ENCODE measurements around the gene PCBD2. TPM values are rescaled to one million over a fixed set of nuclear protein-coding genes. Genes with fewer than 3 reads are reported as not detected.

The PCBD2 gene
- total and polyA plus RNA-seq, 9 donors, result 4.5 to 13.1 (median 8.8) TPM

DNA sequence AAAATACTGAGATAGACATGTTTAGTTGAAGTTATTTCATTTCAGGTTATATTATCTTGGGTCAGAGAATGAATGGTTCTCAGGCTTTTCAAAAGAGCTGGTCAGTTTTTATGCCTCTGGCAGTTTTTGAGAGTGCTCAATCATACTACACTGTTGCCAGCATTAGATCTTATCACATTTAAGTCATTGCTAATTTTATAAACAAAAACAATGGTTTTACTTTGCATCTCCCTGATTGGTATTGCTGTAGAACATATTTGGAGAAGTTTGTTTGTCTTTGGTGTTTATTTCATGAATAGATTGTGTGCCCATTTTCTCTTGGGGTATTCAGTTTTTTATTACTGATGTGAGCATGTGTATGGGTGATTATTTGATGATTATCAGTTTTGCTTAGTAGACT, 64.2 kb downstream of the PCBD2 start:
- H3K27me3 ChIP-seq, result no peaks in the 10 kb centered on the region
- no peaks in the 10 kb centered on the region for H3K4me1 ChIP-seq (ENCODE audit: insufficient read depth)
- no peaks in the 10 kb centered on the region for H3K36me3 ChIP-seq
- H3K4me3 ChIP-seq, result no peak overlapping the region
- DNase-seq, result no peak
- intact Hi-C loops (cut with DNase I), result no loop called here
- H3K9me3 ChIP-seq, result no peaks in the 10 kb centered on the region
- H3K27ac ChIP-seq, result no peak overlapping the region
- TF ChIP-seq POLR2A (IDR thresholded peaks at IDR 0.05), result no peak
- TF ChIP-seq, protein P1, sequence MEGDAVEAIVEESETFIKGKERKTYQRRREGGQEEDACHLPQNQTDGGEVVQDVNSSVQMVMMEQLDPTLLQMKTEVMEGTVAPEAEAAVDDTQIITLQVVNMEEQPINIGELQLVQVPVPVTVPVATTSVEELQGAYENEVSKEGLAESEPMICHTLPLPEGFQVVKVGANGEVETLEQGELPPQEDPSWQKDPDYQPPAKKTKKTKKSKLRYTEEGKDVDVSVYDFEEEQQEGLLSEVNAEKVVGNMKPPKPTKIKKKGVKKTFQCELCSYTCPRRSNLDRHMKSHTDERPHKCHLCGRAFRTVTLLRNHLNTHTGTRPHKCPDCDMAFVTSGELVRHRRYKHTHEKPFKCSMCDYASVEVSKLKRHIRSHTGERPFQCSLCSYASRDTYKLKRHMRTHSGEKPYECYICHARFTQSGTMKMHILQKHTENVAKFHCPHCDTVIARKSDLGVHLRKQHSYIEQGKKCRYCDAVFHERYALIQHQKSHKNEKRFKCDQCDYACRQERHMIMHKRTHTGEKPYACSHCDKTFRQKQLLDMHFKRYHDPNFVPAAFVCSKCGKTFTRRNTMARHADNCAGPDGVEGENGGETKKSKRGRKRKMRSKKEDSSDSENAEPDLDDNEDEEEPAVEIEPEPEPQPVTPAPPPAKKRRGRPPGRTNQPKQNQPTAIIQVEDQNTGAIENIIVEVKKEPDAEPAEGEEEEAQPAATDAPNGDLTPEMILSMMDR (IDR thresholded peaks at IDR 0.05), result no peak
- no peak for TF ChIP-seq EP300 (IDR thresholded peaks at IDR 0.05)

DNA sequence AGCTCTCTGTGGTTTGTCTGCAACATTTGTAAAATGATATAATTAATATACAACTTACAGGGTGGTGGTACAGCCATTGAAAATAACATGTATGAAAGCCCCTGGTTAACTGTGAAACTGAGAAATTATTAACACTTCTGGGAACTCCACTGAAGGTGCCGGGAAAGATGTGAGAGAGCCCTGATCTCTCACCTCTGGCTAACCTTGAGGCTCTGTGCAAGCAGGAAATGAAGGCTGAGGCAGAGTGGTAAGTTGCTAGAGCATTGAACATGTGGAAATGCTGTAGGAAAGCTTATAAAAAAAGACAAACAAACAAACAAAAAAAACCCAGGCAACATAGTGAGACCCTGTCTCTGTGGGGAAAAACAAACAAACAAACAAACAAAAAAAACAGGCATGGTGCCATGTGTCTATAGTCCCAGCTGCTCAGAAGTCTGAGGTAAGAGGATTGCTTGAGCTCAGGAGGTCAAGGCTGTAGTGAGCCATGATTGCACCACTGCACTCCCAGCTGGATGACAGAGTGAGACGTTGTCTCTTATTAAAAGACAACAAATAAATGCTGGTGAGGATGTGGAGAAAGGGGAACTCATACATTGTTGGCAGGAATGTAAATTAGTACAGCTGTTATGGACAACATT, 70.3 kb downstream of the PCBD2 start:
- intact Hi-C loops (cut with DNase I), result no loop called here
- WGBS, 3 donors, result 8 to 26% (median 16%) methylated on average over 2 of the region's 2 CpGs
- no peak for DNase-seq
- no peaks in the 10 kb centered on the region for H3K4me1 ChIP-seq (ENCODE audit: insufficient read depth)
- TF ChIP-seq, protein P1 (IDR thresholded peaks at IDR 0.05), result no peak
- TF ChIP-seq POLR2A (IDR thresholded peaks at IDR 0.05) (no peak), EP300 (IDR thresholded peaks at IDR 0.05) (no peak)
- peaks cover 0 to 3% of the 10 kb centered on the region in 2 donors for H3K9me3 ChIP-seq
- H3K4me3 ChIP-seq, result no peak overlapping the region
- no peaks in the 10 kb centered on the region for H3K27me3 ChIP-seq
- no peak overlapping the region for H3K27ac ChIP-seq
- H3K36me3 ChIP-seq, result no peaks in the 10 kb centered on the region

DNA sequence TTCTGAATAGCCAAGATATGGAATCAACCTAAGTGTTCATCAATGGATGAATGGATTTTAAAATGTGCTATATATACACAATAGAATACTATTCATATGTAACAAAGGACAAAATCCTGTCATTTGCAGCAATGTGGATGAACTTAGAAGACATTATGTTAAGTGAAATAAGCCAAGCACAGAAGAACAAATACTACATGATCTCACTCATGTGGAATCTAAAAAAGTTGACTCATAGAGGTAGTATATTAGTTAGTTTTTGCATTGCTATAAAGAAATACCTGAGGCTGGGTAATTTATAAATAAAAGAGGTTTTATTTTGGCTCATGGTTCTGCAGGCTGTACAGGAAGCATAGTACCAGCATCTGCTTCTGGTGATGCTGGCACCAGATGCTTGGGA, 70.9 kb downstream of the PCBD2 start:
- TF ChIP-seq, protein P1 (IDR thresholded peaks at IDR 0.05), result no peak
- no peak for TF ChIP-seq POLR2A (IDR thresholded peaks at IDR 0.05)
- TF ChIP-seq EP300 (IDR thresholded peaks at IDR 0.05), result no peak
- intact Hi-C loops (cut with DNase I), result no loop called here
- Histone ChIP-seq H3K27ac (no peak overlapping the region), H3K36me3 (no peaks in the 10 kb centered on the region), H3K9me3 (peaks cover 0 to 3% of the 10 kb centered on the region in 2 donors), H3K27me3 (no peaks in the 10 kb centered on the region), H3K4me1 (ENCODE audit: insufficient read depth) (no peaks in the 10 kb centered on the region), H3K4me3 (no peak overlapping the region)
- no peak for DNase-seq

DNA sequence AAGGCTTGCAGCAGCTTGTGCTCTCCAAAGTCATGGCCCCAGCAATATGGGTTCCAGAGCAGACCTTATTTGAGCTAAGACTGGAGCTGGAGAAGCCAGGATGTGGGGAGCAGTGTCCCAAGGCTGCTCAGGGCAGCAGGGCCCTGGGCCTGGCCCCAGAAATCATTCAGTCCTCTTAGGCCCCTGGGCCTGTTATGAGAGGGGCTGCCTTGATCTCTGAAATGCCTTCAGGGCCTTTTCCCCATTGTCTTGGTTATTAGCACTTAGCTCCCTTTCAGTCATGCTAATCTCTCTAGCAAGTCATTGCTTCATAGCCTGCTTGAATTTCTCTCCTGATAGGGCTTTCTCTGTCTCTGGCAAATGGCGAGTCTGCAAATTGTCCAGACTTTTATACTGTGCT, 71.9 kb downstream of the PCBD2 start:
- DNase-seq, result no peak
- Histone ChIP-seq H3K4me3 (no peak overlapping the region), H3K4me1 (ENCODE audit: insufficient read depth) (no peaks in the 10 kb centered on the region), H3K9me3 (peaks cover 0 to 3% of the 10 kb centered on the region in 2 donors), H3K27me3 (no peaks in the 10 kb centered on the region), H3K27ac (no peak overlapping the region), H3K36me3 (no peaks in the 10 kb centered on the region)
- intact Hi-C loops (cut with DNase I), result no loop called here
- WGBS, 3 donors, result 95 to 100% (median 97%) methylated on average over 1 of the region's 1 CpG
- TF ChIP-seq POLR2A (IDR thresholded peaks at IDR 0.05) (no peak), EP300 (IDR thresholded peaks at IDR 0.05) (no peak)
- TF ChIP-seq, protein P1 (IDR thresholded peaks at IDR 0.05), result no peak

Data from ovary (tissue), 9 donors.